SIG-M5 (cell line): ENCODE measurements around the gene KCNIP1.

Experiments used
- DNase-seq: peaks from one replicate; lab custom pipeline; 2025; lab: John Stamatoyannopoulos, UW

Gene KCNIP1

DNA sequence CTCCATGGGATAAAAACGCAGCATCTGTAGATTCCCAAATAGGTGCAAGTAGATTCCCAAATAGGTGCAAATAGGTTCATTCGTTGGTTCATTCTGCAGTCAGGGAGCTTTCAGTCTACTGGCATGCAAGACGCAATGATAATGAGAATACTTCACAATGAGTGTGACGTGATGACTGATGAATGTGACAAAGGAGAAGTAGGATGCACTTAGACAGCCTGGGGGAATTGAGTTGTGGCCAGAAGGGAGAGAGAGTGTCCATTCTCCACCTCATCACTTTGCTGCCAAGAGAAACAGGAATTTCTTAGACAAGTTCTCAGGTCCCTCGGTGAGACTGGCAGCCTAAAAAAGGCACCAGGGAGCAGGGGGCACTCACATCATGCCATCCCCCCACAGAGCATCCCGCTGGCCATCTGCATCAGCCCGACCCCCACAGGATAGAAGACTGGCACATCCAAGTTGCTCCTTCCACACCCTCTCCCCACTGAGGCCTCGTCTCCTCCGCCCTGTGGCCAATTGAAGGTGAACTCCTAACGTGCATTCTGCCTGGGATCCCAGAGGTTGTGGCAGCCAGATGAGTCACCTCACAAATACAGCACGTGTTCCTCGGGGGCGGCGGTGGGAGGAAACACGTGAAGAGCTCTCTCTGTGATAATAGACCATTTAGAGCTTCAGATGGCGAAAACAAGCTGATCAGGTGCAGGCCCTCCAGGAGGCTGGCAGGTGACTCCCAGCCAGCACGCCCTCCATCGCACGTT lies 19.9 kb upstream of the KCNIP1 start:
- no peak for DNase-seq

DNA sequence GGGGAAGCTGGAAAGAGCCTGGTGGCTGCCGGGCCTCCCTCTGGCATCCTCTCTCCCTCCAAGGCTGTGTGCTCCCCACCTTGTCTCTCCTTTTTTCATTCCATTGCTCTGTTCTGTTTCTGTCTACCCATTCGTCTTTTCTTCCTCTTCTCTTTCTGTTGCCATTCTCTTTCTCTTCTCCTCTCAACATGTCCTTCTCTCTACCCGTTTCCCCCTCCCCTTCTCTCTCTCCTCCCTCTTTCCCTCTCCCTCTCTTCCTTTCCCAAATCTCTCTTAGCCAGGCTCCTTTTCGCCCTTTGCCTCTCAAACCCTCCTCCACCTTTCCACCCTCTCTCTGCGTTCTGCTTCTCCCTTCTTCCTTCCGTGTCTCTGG lies 19.4 kb upstream of the KCNIP1 start:
- DNase-seq, result no peak

DNA sequence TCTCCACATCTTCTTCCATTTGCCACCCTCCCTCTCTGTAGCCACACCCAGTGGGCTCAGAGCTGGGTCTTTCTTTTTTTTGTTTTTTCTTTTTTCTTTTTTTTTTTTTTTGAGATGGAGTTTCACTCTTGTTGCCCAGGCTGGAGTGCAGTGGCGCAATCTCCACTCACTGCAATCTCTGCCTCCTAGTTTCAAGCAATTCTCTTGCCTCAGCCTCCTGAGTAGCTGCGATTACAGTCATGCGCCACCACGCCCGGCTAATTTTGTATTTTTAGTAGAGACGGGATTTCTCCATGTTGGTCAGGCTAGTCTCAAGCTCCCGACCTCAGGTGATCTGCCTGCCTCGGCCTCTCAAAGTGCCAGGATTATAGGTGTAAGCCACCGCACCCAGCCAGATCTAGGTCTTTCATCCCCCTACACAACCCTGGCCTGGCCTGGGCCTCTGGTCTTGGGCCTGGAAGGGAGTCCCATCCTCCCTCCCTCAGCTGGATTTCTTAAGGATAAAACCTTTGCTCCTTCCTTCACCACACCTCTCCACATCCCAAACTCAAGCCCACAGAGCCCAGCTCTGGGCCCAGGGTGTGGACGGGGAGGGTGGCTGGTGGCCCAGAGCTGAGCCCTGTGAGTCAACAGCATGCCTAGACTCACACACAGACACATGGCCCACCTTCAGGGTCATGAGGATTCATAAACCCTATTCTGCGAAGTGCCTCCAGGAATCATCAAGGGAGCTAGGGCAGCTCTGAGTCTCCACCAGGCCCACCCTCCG lies 18.8 kb upstream of the KCNIP1 start:
- no peak for DNase-seq

DNA sequence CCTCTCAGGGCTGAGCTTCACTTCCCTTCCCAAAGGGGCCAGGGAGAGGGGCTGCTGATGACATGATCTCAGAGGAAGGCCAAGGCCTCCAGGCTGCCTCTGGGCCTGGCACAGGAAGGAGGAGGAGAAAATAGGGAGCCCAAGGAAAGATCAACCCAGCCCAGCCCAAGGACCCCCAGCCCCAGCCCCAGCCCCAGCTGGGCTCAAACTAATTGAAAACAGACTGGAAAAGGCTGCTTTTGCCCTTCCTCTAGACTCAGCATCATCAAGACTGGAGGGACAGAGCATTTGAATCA lies 18.3 kb upstream of the KCNIP1 start:
- DNase-seq, result no peak

DNA sequence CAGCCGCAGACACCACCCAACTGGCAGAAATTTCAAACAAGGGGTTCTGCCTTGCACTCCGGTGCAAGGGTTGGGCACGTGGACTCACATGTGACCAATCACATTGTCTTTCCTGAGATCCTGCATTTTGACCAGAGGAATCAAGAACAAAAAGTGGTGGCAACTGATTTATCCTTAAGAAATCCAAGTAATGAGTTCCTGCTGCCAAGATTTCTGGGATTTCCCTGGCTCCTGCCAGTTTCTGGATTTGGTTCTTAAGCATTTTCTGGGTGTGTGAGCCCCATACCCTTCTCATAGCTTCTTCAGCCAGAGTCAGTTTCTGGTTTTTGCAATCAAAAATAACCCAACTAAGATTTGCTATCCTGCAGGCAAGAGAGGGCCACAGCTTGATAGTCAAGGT lies 17.4 kb upstream of the KCNIP1 start:
- no peak for DNase-seq

DNA sequence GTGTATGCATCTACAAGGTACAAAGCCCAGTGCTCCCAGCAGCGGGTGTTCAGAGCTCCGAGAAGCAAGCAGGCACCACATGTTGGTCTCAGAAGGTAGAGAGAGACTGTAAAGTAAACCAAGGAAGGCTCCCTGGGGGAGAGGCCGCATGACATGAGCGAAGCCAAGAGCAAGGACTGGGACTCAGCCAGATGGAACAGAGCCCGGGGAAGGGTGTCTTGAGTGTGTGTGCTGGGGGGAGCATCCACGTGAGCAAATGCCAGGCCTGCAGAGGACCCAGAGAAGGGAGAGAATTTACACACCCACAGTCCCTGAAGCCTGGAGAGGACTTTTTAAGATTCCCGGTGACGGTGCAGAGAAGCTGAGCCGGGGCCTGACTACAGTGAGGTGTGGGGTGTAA lies 15.2 kb upstream of the KCNIP1 start:
- DNase-seq, result no peak

DNA sequence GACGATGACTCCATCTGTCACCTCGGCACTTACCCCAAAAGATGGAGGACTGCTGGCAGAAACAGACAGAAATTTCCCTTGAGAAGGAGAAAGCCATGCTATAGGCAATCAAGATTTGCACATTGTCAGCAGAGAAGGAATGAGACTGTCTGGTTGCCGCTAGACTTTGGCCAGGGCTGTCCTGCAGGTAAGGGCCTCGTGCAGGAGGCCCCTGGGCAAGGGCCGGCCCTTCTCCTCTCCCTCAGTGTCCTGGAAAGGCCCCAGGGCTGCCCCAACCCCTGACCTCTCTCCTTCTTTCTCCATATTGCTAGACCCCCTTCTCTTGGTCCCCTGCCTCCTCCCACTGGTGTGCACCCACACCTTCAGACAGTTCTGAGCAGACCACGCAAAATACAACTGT lies 14.6 kb upstream of the KCNIP1 start:
- no peak for DNase-seq

DNA sequence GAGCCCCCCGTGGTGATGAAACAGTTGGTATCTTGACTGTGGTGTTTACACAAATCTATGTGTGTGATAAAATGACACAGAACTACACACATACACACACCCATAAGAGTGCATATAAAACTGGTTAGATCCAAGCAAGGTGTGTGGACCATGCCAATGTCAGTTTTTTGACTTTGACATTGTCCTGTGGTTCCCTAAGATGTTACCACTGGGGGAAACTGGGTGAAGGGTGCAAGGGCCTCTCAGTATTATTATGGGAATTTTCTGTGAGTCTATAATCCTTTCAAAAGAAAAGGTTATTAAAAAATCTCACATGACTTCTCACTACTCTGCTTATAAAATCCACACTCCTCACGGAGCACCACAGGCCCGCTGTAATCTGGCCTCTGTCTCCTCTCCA lies 13.4 kb upstream of the KCNIP1 start:
- no peak for DNase-seq

DNA sequence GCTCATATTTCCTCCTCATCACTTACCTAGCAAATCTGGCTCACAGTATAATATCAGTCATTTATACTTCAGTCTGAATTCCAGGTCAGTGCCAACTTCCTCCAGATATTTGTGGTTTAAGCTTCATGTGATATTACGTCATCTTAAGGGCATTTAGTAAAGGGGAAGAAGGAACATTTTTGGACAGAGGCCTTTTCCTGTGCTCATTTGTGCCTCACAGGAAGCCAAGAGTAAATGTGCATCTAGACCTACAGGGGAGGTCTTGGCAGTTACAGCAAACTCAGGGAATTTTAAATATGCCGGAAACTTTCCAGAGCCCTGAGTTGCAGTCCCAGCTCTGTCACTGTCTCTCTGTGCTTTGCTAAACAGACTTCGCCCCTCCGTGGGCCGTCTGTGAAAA lies 12.3 kb upstream of the KCNIP1 start:
- DNase-seq, result no peak

DNA sequence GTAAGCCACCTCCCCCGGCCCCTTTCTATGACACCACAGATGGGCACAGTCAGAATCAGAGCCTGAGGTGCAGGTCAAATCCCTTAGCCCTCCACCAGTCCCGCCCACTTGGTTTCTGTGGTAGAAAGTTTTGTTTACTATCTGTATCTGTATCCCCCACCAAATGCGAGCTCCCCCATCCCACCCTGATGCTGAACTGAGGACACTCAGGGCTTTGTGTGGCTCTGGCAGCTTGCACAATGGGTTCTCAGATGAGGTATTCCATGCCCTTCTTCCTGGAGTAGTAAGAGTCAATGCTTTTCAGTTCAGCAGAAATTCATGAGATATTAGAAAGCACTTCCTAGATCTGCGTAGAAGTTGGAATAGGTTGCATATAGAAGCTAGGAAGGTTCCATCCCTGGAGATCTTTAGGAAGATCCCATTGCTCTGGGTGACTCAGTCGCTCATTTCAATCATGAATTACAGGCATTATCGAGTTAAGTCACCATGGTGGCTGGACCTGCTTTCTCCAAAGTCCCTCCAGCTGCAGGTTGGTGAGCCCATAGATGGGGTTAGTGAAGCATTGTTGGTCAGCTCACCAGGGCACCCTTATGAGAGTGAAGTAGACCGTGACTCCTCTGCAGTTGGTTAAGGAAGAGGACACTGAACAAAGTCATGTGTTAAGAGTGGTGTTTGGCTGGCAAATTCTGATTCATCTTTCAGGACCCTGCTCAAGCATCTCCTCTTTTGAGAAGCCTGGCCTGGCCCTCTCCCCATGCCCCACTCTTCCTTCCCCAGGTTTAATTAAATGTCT lies 10.6 kb upstream of the KCNIP1 start:
- no peak for DNase-seq

DNA sequence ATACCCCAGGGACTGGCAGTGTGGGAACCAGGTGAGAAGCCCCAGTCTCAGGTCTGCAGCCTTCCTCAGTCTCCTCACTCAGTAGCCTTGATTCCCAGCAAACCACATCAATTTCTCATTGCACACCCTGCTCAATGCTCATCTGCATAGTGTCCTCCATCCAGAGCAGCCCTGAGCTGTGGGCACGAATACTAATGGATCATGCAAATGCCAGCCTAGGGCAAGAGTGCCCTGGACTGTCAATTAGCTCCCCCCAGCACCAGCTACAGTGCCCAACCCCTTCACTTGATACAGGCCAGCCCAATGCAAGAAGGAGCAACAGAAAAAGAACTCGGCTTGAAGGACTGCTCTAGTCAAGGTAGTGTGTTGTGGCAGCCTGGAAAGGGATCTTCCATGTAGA lies 9.8 kb upstream of the KCNIP1 start:
- DNase-seq, result no peak

DNA sequence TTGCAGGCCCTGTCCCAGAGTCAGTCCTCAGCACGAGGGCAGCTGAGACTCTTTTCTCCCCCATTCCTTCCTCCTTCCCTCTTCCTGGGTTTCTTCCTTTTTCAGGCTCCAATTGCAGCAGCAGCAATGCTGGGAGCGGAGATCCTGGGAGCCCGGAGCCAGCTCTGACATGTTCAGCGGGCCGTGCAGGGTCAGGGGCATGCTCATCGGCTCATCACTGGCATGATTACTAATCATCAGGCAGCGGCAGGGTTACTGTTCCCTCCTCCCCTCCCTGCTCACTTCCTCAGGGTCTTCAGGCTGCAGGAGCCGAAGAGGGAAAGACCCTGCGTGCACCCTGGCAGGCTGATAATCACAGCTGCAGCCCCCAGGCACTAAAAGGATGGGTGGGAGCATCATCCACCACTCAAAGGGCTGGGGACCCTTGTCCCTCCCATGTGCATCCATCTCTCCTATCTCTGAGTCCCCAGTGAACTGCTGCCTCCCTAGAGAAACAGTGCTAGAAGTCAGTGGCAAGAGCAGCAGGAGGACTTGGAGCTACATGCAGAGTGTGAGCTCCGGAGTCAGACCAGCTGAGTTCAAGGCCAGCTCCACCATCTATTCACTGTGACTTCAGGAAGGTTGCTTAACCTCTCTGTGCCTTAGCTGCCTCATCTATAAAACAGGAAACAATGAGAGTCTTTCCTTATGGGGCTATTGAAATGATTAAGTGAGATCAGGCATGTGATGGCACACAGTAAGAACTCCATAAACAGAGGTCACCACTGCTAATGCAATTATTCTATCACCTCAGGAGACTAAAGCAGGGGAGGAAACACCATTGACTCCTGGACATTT lies 7.8 kb upstream of the KCNIP1 start:
- DNase-seq, result no peak

DNA sequence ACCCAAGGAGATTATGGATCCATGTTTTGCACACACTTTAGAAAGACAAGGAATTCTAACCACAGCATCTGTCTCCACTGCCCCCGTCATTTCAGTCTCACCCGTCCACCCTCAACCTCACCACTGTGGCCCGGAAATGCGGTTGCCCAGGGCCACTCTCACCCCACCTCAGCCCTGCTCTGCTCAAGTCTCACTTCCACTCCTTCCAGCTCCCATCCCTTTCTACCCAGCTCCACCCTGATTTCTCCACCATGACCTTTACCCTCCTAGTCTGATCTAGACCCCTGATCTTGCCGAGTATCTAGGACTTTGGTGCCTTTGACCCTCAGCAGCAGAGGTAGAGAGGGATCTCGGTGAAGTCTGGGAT lies 7.2 kb upstream of the KCNIP1 start:
- no peak for DNase-seq

DNA sequence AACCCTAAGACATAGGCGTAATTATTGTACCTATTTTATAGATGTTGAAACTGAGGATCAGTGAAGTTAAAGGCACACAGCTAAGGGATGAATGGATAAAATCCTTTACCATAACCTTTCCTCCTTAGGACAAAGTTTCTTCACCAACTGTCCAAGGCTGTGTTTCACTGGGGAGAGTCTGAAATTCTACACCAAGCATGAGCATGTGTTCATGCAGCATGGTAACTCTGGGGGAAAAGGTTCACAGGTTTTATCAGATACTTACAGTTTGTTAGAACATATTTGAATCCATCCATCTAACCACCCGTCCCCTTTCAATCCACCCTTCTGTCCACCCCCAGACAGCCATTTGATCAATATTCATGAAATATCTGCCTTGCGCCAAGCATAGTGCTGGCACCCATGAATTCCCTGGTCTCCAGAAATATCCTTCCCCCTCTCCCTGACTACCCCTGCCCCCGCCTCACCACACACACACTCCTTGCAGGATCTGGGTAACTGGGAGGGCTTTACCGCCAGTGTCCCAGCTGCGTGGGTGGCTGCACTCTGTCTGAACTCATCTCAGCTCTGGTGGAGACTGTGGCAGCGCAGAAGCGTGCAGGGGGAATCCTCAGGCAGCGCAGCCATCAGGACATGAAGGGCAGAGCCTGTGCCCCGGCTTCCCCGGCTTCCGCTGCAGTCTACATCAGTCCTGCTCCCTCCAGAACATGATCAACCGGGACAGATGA lies 6.3 kb upstream of the KCNIP1 start:
- no peak for DNase-seq

DNA sequence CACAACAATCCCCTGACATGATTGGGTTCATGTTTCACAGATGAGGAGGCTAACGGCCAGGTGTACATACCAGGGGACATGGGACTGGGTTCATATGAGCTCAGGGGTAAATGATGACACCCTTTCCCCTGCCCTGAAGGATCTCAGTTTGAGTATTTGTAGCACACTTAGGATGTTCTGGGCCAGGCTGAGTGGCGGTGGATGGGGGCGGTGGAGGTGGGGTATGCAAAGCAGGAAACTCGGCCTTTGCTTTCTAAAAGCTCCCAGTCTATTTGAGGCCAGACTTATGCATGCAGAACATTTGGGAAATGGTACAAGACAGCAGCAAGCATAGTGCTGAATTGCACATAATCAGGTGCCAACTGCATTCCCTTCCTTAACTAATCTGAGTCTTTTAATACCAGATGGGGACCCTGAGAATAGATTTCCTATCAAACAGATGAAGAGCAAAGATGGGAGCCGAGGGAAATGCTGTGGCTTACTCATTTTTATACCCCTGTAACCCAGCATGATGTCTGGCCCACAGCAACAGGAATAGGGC lies 4.9 kb upstream of the KCNIP1 start:
- no peak for DNase-seq

DNA sequence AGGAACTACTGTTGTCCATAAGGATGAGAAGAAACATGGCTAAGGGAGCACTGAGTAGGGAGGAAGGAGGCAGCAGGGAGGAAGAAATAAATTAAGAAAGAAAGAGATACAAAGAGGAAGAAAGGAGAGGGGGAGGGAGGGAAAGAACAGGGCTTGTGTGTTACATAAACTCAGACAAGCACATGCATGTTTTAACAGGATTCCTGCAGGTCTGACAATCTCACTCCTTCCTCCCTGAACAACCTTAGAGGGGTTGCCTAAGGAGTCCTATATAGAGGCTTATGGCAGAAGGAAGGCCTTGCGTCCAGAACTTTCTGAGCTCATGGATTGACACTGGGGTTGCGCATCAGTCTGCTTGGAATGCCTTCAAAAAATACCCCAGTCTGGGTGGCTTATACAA lies 4.2 kb upstream of the KCNIP1 start:
- no peak for DNase-seq

DNA sequence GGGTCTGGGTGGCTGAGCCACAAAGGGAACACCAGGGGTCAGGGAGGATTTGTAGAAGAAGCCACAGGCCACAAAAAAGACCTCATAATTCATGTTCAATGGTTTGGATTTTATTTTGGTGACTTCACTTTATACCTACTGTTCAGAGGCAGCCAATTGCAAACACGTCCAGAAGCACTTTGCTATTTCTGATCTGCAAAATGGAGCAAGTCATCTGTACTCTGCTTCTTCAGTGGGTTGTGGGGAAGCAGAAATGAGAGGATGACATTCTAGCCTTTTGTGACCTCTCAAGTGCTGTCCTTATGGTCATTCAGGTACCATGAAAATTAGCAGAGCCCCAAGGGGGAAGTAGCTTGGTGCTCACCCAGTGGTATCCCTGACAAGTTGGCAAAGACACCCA lies 2.5 kb upstream of the KCNIP1 start:
- no peak for DNase-seq

DNA sequence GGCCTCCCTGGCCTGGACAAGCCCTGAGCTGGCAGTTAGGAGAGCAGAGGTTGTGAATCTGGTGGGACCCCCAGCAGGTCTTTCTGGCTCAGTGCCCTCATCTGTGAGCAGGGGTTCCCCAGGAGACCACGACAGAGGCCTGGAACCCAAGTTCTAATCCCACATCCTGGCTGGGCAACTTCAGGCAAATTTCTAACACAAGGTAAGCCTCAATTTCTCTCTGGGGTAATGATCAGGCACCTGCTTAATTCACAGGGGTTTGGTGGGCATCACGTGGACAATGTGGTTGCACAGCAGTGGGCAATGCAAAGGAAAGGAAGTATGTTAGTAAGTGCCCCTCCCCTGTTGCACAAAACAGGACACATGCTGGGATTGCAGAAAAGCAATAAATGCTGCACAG lies 1.9 kb upstream of the KCNIP1 start:
- DNase-seq, result no peak

DNA sequence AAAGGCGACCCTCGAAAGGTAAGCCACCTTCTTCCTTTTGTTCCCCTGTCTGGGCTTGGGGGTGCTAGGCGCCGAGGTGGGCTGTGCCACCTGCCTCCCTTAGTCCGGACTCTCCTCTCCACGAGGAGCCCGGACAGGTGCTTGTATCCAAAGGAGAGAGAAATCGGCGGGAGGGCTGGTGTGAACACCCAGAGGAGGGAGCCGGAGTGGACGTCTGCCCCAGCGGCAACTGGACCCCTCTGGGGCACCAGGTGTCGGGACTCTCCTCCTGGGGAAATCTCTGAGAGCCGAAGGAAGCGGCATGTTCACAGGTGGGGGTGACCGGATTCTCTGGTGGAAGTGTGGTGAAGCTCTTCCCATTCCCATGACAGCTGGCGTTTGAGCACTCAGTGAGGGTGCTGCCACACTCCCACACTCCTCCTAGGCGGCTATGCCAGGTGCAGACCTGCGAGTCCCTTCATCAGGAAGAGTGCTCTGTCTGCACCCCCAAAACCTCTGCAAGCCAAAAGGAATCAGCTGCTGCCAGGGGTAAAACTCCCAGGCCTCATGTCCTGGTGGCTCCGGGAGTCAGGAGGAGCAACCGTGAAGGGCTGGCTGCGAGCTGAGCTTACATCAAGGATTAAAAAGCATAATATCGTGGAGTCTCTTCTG lies 921 bp downstream of the KCNIP1 start:
- DNase-seq, result no peak

DNA sequence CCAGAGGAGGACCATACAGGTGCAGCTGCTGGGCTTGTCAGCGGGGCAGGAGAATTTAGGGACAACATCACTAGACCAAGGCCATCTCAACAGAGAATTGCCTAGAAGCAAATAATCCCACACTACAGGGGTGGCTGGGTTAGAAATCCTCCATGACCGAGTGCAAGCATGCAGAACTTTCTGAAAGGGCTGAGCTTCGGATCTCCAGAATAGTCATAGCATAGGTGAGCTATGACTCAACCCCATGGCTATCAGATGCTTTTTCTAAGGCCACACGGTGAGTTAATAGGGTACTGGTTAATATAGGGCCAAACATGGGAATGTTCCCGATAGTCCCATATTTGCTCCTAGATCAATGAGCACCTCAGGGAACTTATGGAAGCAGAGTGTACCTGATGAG lies 4.2 kb downstream of the KCNIP1 start:
- DNase-seq, result no peak
